CD4-positive, alpha-beta T cell treated with Interleukin-4 for 1 hour (primary cell): ENCODE results near the gene MRPL30.
"Not testable (repeated sequence)": the region's sequence is repeated elsewhere in the genome, so short reads cannot be mapped to it uniquely, and the experiment has no call there.

ENCODE experiments used
- DNase-seq, 2 donors: peaks; one replicate each; pipeline ENCODE4 v3.0.0-alpha.2; 2020 to 2022

MRPL30 gene

DNA sequence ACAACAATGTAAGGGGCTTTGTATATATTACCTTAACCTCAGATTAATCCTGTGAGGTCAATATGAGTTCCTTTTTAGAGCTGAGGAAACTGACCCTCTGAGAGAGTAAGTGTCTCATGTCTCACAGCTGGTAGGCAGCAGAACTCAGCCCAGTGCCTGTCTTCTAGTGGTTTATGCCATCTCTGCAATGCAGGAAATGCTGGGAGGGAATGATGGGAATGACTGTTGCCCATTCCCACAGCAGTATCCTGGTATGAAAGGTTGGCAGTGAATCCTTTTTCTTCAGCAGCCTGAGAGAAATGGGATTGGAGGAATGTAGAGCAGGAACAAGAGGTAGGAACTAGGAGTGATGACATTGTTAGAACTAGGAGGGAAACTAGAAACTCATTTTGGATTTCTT is 6.0 kb downstream of the MRPL30 start:
- no peak for DNase-seq

- DNase-seq: no peak
Measured at GRCh38 chr2:99188357-99188756, 7.4 kb downstream of the MRPL30 start.

DNA sequence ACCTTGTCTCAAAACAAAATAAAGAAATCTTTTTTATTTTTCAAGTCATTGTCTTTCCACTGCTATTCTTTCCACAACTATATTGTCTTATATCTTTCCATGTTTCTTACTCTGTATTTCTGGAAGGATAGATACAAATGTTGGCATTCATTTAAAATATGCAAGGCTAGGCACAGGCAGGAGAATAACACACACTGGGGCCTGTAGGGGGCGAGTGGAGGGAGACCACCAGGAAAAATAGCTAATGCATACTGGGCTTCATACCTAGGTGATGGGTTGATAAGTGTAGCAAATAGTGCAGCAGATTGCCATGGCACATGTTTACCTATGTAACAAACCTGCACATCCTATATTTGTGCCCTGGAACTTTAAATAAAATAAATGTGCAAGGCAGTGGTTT is 9.6 kb downstream of the MRPL30 start:
- DNase-seq: no peak

GRCh38 chr2:99192364-99192763 is 11.4 kb downstream of the MRPL30 start:
- not testable (repeated sequence) for DNase-seq

DNA sequence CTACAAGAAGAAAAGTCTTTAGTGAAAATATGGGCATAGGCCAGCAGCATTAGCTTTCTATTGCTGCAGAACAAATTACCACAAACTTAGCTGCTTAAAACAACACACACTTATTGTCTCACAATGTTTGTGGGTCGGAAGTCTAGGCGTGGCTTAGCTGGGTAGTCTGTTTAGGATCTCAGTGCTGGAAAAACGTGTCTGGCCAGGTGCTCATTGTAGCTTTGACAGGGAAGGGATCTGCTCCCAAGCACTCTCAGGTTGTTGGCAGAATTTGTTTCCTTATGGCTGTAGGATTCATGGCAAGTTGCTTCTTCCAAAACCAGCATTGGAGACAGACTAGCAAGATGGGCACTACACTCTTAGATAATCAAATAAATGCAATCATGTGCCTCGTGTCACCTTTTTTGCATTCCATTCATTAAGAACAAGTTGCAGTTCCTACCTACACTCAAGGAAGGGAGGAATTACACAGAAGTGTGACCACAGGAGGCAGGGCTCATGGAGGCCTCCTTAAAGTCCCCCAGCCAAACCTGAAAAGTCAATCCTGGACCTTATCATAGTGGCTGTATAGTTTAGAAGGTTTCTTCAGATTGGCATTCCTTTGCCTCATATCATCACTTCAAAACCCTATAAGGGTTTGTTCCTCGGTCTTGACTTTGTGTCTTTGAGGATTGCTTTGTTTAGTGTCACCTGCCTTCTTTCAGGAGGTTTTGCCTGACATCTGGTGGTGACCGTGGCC is 17.3 kb downstream of the MRPL30 start:
- DNase-seq: no peak

- no peak for DNase-seq
Measured at GRCh38 chr2:99200076-99200800, 19.3 kb downstream of the MRPL30 start.

DNA sequence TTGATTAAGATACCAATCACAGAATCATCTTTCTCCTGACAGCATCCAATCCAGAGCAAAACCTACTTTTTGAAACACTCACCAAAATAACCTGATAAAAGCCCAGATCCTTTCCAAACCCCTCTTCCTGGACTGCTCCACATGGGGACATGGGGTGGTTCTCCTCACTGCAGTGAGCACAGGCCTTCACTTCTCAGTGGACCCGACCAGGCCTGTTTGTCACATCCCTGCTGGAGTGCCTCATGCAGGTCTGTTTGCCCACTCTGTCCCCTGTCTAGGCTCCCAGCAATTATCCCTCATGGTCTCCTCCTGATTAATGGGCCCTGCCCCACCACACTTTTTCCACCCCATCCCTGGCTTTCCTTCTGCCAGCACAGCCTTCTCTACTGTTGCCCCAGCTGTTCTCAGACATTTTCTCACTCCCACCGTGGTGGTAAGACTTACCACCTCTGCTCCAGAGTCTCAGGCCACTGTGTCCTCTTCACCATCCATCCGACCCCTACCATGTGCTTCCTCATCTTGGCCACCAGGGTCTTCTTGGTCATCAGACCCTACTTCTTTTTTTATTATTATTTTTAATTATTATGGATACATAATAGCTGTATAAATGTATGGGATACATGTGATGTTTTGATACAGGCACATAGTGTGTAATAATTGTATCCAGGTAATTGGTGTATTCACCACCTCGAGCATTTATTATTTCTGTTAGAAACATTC is 21.1 kb downstream of the MRPL30 start:
- no peak for DNase-seq

DNA sequence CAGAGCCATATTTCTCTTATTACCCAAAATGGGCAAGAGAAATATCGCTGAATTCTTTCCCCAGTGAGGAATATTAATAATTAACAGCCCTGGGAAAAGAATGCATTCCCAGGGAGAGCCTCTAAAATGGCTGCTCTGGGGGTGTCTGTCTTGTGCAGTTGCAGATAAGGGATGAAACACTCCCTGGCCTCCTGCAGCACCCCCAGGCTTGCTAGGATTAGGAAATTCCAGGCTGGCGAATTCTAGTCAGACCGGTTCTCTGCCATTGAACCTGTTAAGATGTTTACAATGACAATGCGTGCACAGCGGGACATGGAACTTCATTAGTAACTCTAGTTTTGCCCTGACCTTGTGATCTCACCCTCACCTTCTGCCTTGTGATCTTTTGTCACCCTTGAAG is 24.5 kb downstream of the MRPL30 start:
- no peak for DNase-seq

GRCh38 chr2:99216096-99216495 is 35.1 kb downstream of the MRPL30 start:
- no peak for DNase-seq

GRCh38 chr2:99217929-99218501 is 37.0 kb downstream of the MRPL30 start:
- no peak for DNase-seq

DNA sequence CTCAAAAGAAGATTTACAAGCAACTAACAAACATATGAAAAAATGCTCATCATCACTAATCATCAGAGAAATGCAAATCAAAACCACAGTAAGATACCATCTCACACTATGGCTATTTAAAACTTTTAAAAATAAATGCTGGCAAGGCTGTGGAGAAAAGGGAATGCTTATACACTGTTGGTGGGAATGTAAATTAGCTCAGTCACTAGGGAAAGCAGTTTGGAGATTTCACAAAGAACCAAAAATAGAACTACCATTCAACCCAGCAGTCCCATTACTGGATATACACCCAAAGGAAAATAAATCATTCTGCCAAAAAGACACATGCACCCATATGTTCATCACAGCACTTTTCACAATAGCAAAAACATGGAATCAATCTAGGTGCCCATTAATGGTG is 52.2 kb downstream of the MRPL30 start:
- DNase-seq: not testable (repeated sequence)

GRCh38 chr2:99238599-99238998 is 57.6 kb downstream of the MRPL30 start:
- no peak for DNase-seq

- no peak for DNase-seq
Measured at GRCh38 chr2:99240431-99240830, 59.4 kb downstream of the MRPL30 start.

DNA sequence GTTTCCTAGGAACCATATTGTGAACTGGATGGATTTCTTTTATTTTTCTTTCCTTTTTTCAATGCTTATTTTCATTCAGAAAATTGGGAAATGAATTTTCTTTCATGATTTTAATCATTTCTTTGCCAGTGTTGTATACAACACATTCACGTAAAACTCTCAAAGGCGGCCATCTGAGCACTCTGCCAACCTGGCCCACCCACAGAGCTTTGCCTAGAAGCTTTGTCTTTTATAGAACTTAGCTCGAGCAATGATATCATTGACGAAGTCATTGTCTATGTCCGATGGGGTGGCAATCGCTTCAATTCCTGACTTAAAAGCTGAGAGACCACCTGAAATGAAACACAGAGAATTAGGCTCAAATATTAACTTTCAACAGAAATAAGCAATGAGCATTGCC is 61.2 kb downstream of the MRPL30 start:
- no peak for DNase-seq
